ENCODE data around the gene ERBB3. TPM values are rescaled to one million over a fixed set of nuclear protein-coding genes. Genes with fewer than 3 reads are reported as not detected.

The ERBB3 gene
- total RNA-seq: 123 TPM

GRCh38 chr12:56079723-56080555, at the start of gene ERBB3:
Gene ERBB3, plus strand, starts transcription at chr12:56080165. Its CDS starts 136 bp downstream, at chr12:56080301.

DNA sequence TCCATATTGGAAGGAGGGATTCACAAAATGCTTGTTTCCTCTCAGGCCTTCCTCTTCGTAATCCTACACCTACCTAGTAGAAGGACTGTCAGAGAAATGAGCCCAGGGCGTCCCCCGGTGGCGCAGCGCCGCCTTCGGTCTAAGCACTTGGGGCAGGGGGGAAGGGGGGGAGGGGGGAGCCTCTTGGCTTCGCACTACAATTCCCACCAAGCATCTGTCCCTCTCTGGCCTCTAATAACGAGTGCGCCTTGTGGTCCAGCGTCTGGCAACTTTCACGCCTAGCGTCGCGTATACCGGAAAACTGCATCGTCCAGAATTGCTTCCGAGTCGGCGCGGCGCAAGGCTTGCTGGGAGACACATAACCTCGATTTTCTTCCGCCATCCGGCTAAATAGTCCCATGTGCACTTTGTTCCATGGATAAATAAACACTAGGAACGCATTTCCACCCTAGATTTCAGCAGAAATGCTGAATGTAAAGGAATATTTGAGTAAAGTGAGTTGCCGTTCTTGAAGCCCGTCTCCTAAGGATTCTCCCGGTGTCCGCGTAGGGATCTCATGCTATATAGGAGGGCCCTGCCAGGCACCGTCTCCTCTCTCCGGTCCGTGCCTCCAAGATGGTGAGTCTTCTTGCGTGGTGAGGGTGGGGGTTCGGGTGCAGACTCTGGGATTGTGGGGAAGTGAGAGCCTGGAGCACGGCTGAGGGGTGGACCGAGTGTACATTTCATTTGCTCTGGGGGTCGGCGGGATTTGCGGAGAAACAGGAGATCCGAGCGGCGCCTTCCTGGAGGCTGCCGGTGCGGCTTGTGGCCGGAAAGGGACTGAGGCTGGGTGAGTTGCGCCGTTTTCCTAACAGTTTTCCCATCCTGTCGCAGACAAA, 38.2 kb upstream of the ERBB3 start, which contains the start of gene RPS26:
RPS26 (plus strand) TSS at position 367 of the 878 bp plus-strand sequence; CDS start at position 616, 249 bp downstream.

DNA sequence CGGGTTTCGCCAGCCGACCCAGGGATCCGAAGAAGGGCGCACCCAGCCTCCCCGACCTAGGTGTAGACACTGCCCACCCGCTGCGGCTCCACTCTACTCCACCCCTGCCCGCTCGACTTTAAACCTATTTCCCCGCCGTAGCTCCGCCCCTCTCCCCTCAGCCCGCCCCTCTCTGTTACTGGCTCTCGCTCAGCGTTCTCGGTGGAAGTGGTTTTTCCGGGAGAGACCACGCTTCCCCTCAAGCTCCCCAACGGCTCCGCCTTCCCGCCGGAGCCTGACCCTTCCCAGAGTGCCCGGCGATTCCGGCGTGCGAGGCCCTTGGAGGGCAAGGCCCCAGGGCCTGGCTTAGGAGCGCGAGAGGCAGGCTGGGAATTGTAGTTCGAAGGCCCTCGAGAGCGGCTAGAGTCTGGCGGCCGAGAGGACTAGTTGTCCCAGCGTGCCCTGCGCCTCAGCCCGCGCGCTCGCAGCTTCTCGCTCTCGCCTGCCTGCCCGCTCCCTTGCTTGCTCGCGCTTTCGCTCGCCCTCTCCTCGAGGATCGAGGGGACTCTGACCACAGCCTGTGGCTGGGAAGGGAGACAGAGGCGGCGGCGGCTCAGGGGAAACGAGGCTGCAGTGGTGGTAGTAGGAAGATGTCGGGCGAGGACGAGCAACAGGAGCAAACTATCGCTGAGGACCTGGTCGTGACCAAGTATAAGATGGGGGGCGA, 24.3 kb downstream of the ERBB3 start, which contains the start of gene PA2G4:
PA2G4 (plus strand) TSS at position 451 of the 706 bp plus-strand sequence; CDS start at position 630, 179 bp downstream.

DNA sequence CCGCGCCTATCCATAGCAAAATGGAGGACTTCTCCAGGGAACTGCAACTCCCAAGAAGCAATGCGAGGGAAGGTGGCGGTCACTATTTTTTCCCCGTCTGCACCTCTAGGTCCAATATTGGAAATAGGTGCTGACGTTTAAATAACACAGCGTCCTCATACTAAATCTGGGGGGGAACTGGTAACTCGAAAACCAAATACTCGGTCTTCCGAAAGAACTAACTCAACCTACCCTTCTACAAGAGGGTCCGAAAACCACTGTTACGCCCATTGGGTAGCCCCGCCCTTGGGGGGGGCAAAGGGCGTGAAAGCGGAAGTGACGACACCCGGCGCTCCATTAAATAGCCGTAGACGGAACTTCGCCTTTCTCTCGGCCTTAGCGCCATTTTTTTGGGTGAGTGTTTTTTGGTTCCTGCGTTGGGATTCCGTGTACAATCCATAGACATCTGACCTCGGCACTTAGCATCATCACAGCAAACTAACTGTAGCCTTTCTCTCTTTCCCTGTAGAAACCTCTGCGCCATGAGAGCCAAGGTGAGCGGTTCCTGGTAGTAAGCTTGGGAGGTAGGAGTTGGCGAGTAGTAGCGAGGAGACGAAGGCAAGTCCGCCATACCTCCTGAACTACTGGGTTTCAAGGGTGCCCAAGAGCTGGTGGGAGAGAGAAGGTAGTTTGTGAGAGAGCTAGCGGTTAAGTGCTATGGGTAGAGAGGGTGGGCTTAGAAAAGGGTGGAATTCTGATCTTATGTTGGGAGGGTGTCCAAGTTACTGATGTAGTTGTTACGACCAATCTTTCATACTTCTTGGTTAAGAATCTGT, 36.5 kb downstream of the ERBB3 start, which contains the start of gene RPL41:
RPL41 (plus strand) TSS at position 367 of the 815 bp plus-strand sequence.

DNA sequence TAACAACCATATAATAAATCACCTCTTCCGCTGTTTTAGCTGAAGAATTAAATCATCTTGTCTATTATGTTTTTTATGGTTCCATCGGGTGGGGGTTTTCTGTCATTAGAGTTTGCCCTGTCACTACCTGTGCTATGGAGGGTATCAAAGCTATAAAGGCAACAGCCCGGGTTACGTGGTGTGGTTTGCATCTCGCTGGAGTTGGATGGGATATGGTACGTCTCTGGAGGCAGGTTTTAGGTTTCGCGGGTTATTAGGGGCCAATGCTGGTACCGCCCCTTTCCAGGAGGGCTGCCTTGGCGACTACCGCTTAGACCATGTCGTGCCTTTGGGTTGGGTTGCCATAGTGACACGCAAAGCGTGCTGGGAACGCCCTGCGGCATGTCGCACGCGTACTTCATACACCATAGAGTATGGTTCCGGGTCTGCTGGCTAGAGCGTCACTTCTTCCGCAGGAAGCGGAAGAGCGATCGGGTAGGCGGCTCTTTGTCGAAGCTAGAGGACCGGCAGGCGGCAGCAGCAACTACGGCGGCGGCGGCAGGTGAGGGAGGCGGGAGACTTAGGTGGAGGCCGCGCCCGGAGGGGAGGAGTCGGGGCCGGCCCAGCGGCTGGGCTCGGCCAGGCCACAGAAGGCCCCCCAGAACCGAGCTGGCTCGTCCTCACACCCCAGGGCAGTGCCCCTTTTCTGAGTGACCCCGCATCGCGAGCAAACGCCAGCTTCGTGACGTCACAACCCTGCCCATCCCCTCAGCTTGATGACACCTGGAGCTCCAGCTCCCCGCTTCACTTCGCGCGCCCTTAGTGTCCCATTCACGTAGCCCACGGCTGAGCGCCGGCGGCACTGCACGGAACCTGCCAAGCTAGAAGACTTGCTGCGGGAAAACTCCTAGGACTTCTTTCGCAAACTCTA, 38.1 kb downstream of the ERBB3 start, which contains the start of gene ZC3H10:
ZC3H10 (plus strand) TSS at position 489 of the 910 bp plus-strand sequence. CDS start 2,297 bp downstream, outside the sequence.

DNA sequence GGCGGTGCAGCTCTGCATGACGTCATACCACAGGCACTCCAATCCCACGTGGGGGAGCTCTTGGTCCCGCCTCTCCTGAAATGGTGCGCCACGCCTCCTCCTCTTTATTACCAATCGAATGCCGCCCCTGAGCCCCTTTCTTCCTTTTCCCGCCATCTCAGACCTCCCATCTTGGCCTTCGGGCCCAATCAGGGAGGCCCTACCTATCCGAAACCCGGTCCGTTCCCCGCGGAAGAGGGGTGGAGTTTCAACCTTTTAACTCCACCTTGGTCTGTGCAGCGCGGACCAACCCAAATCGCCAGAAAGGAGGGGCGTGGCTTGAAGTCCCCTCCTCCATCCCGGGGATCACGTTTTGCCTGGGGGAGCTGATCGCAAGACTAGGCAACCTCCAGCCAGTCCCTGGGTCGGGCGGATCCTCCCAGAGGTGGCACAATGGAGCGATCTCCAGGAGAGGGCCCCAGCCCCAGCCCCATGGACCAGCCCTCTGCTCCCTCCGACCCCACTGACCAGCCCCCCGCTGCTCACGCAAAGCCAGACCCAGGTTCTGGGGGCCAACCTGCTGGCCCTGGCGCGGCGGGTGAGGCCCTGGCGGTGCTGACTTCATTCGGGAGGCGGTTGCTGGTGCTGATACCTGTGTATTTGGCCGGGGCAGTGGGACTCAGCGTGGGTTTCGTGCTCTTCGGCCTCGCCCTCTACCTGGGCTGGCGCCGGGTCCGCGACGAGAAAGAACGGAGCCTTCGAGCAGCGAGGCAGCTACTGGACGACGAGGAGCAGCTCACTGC, 48.1 kb downstream of the ERBB3 start, which contains the start of gene ESYT1:
ESYT1 (plus strand) TSS at position 380 of the 782 bp plus-strand sequence; CDS start at position 433, 53 bp downstream.

GRCh38 chr12:56152132-56152755, 72.3 kb downstream of the ERBB3 start, which contains the start of gene MYL6B:
Gene MYL6B, plus strand, starts transcription at chr12:56152587. Its CDS starts 1,332 bp downstream, at chr12:56153919.

Other genes with a start within 250 kb of the ERBB3 start
- 1.5 TPM for gene MMP19, start 237.2 kb upstream of the ERBB3 start, total RNA-seq
- gene PYM1, start 152.3 kb upstream of the ERBB3 start, total RNA-seq: 22.0 TPM
- 20.2 TPM for gene DGKA, start 149.0 kb upstream of the ERBB3 start, total RNA-seq
- gene PMEL, start 114.1 kb upstream of the ERBB3 start, total RNA-seq: 3.2 TPM
- gene CDK2, start 113.3 kb upstream of the ERBB3 start, total RNA-seq: 37.2 TPM
- 86.6 TPM for gene RAB5B, start 106.1 kb upstream of the ERBB3 start, total RNA-seq
- gene SUOX, start 82.9 kb upstream of the ERBB3 start, total RNA-seq: 30.5 TPM
- gene IKZF4, start 59.1 kb upstream of the ERBB3 start, total RNA-seq: 6.0 TPM
- gene RPS26, start 38.2 kb upstream of the ERBB3 start, total RNA-seq: 280 TPM
- 78.5 TPM for gene PA2G4, start 24.4 kb downstream of the ERBB3 start, total RNA-seq
- 1,889 TPM for gene RPL41, start 36.5 kb downstream of the ERBB3 start, total RNA-seq
- 4.9 TPM for gene ZC3H10, start 38.1 kb downstream of the ERBB3 start, total RNA-seq
- 105 TPM for gene ESYT1, start 48.1 kb downstream of the ERBB3 start, total RNA-seq
- gene MYL6B, start 72.4 kb downstream of the ERBB3 start, total RNA-seq: 79.0 TPM
- gene MYL6, start 78.2 kb downstream of the ERBB3 start, total RNA-seq: 1,413 TPM
- gene SMARCC2, start 109.3 kb downstream of the ERBB3 start, total RNA-seq: 119 TPM
- gene RNF41, start 141.8 kb downstream of the ERBB3 start, total RNA-seq: 40.6 TPM
- gene NABP2, start 144.2 kb downstream of the ERBB3 start, total RNA-seq: 22.0 TPM
- gene SLC39A5, start 149.9 kb downstream of the ERBB3 start, total RNA-seq: 34.9 TPM
- 25.7 TPM for gene ANKRD52, start 178.2 kb downstream of the ERBB3 start, total RNA-seq
- gene COQ10A, start 186.8 kb downstream of the ERBB3 start, total RNA-seq: 15.4 TPM
- gene CS, start 220.2 kb downstream of the ERBB3 start, total RNA-seq: 150 TPM
- 56.6 TPM for gene CNPY2, start 235.8 kb downstream of the ERBB3 start, total RNA-seq

Data from metanephros (tissue), 1 donor.